Karpas-422 (cell line): ENCODE data around the gene PGA5. TPM values are rescaled to one million over a fixed set of nuclear protein-coding genes. Genes with fewer than 3 reads are reported as not detected.
"Not testable (repeated sequence)": the region's sequence is repeated elsewhere in the genome, so short reads cannot be mapped to it uniquely, and the experiment has no call there.

ENCODE experiments used
- DNase-seq: peaks from one replicate; pipeline ENCODE4 v3.0.0-alpha.2; 2015
- H2AFZ ChIP-seq: fragments of 200-600 bp; sonication (generic); 2 replicates; pipeline ENCODE4 v1.6.1; 2014; ENCODE audit warnings: antibody characterized with exemption, low read length, mixed read lengths
- H3K27ac ChIP-seq: fragments of 200-600 bp; sonication (generic); 2 replicates; pipeline ENCODE4 v1.5.1; 2014; ENCODE audit warnings: mild to moderate bottlenecking, low read length, moderate library complexity
- H3K27me3 ChIP-seq: fragments of 200-600 bp; sonication (generic); 2 replicates; pipeline ENCODE4 v1.6.1; 2014; ENCODE audit warnings: low read length, mixed read lengths
- H3K36me3 ChIP-seq: fragments of 200-600 bp; sonication (generic); 2 replicates; pipeline ENCODE4 v1.6.1; 2014; ENCODE audit warnings: low read length, mixed read lengths; ENCODE audit not compliant: insufficient read depth
- H3K4me1 ChIP-seq: fragments of 200-600 bp; sonication (generic); 2 replicates; pipeline ENCODE4 v1.6.1; 2014; ENCODE audit warnings: mild to moderate bottlenecking, low read length, mixed read lengths
- H3K4me2 ChIP-seq: fragments of 200-600 bp; sonication (generic); 2 replicates; pipeline ENCODE4 v1.6.1; 2014; ENCODE audit warnings: low read length, low read depth, mild to moderate bottlenecking; ENCODE audit not compliant: poor library complexity, severe bottlenecking
- H3K4me3 ChIP-seq: fragments of 200-600 bp; sonication (generic); 2 replicates; pipeline ENCODE4 v1.5.1; 2014; ENCODE audit warnings: mild to moderate bottlenecking, antibody characterized with exemption, low read length, mixed read lengths
- H3K79me2 ChIP-seq: fragments of 200-600 bp; sonication (generic); 2 replicates; pipeline ENCODE4 v1.6.1; 2014; ENCODE audit warnings: mild to moderate bottlenecking, low read length, mixed read lengths
- H3K9ac ChIP-seq: fragments of 200-600 bp; sonication (generic); 2 replicates; pipeline ENCODE4 v1.6.0; 2014; ENCODE audit warnings: low read length
- H3K9me2 ChIP-seq: fragments of 200-600 bp; sonication (generic), shearing (Covaris generic); replicated peaks from 2 replicates; pipeline ENCODE4 v1.6.0; 2014; ENCODE audit warnings: mild to moderate bottlenecking, low read length, moderate library complexity; ENCODE audit not compliant: insufficient read depth
- H3K9me3 ChIP-seq: fragments of 300-700, 200-600 bp; sonication (generic); 2 replicates; pipeline ENCODE4 v1.6.1; 2014; ENCODE audit warnings: low read length, mixed read lengths
- H4K20me1 ChIP-seq: fragments of 200-600 bp; sonication (generic); 2 replicates; pipeline ENCODE4 v1.6.1; 2014; ENCODE audit warnings: mild to moderate bottlenecking, antibody characterized with exemption, low read length, low read depth; ENCODE audit not compliant: insufficient read depth
- total RNA-seq: library from RNA; depleted of rRNA; stranded (reverse); fragments of >200 nt; shearing (Covaris generic); gene quantifications from 2 replicates; pipeline ENCODE4 v1.2.3, GENCODE V29; 2014; ENCODE audit warnings: low replicate concordance; rRNA removed

Gene PGA5
- not detected in 2 replicates for total RNA-seq

- not testable (repeated sequence) for H3K4me1 ChIP-seq, H3K79me2 ChIP-seq, H2AFZ ChIP-seq, H3K27ac ChIP-seq, H3K9me2 ChIP-seq, H4K20me1 ChIP-seq, H3K4me2 ChIP-seq, H3K36me3 ChIP-seq, H3K9me3 ChIP-seq, H3K27me3 ChIP-seq, DNase-seq, H3K9ac ChIP-seq, H3K4me3 ChIP-seq
Observed at GRCh38 chr11:61240875-61241274, at the start of gene PGA5. TSS of gene PGA5 (plus strand) at chr11:61241175. CDS start at chr11:61241227, 52 bp downstream.

GRCh38 chr11:61193596-61193995, 47.4 kb upstream of the PGA5 start:
- no peak overlapping the region for H3K9ac ChIP-seq
- no peaks in the 10 kb centered on the region for H3K36me3 ChIP-seq
- no peaks in the 10 kb centered on the region; the same call in 1 of the 2 replicates for H3K9me3 ChIP-seq
- H3K27me3 ChIP-seq = no peaks in the 10 kb centered on the region
- no peak for DNase-seq
- no peak overlapping the region for H3K4me3 ChIP-seq
- no peak overlapping the region for H3K27ac ChIP-seq
- H3K4me1 ChIP-seq = peaks cover 6% of the 10 kb centered on the region
- no peaks in the 10 kb centered on the region for H4K20me1 ChIP-seq
- no peaks in the 10 kb centered on the region for H3K9me2 ChIP-seq
- no peak overlapping the region for H3K4me2 ChIP-seq
- H2AFZ ChIP-seq = no peak overlapping the region
- H3K79me2 ChIP-seq = no peaks in the 10 kb centered on the region

DNA sequence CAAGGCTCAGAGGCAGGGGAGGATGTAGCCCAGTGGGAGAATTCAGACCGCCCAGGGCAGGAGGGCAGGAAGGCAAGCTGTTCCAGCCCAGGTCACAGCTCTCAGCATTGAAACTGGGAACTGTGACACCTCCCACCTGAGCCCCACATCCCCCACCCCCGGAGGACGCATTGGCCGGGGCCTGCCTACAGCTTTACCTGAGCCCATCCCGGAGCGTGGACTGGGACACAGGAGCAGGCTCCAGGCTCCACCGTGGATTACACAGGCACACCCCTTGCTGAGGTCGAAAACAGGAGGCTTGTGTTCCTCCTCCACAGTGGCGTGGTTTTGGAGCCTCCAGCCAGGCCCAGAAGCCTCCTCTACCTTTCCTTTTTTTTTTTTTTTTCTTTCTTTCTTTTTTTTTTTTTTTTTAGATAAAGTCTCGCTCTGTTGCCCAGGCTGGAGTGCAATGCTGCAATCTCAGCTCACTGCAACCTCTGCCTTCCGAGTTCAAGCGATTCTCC, 46.8 kb upstream of the PGA5 start:
- no peak overlapping the region for H3K27ac ChIP-seq
- H3K9me2 ChIP-seq = no peaks in the 10 kb centered on the region
- no peaks in the 10 kb centered on the region; the same call in 1 of the 2 replicates for H3K9me3 ChIP-seq
- H3K27me3 ChIP-seq = no peaks in the 10 kb centered on the region
- no peak overlapping the region for H3K9ac ChIP-seq
- no peak for DNase-seq
- no peaks in the 10 kb centered on the region for H3K36me3 ChIP-seq
- H3K4me1 ChIP-seq = peaks cover 6% of the 10 kb centered on the region
- no peak overlapping the region for H2AFZ ChIP-seq
- H3K4me3 ChIP-seq = no peak overlapping the region
- H3K79me2 ChIP-seq = no peaks in the 10 kb centered on the region
- no peaks in the 10 kb centered on the region for H4K20me1 ChIP-seq
- no peak overlapping the region for H3K4me2 ChIP-seq

DNA sequence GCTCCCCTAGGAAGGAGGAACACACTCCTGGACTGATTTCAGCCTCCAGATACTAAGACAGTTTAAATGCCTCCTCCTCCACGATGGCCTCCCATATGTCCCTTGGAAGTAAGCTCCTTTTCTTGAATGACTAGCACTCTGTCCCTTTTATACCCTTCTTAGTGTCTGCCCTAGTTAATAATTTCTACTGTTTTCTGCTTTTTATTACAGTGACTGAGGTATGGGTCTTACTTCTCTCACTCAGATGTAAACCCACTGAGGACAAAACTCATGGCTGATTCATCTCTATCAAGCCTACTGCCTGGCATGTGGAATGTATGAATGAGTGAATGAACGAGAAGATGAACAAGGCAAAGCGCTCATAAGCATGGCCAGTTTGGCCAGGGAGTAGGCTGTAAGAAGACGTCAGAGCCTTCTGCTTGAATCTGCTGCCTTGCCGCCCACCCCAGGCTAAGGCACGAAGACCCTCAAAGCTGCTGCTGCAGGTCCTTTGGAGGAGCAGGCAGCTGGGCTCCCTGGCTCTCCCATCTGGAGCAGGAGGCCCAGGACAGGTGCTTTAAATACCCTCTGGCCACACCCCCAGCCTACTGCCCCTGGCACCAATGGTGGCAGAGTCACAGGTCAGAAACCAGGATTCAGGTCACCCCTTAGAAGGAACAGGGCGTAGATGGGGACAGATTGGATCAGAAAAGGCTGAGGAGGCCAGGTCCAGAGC, 45.8 kb upstream of the PGA5 start:
- H3K9me2 ChIP-seq = no peaks in the 10 kb centered on the region
- no peaks in the 10 kb centered on the region; the same call in 1 of the 2 replicates for H3K9me3 ChIP-seq
- no peaks in the 10 kb centered on the region for H4K20me1 ChIP-seq
- H3K9ac ChIP-seq = no peak overlapping the region
- H3K4me3 ChIP-seq = no peak overlapping the region
- H3K79me2 ChIP-seq = no peaks in the 10 kb centered on the region
- peaks cover 6% of the 10 kb centered on the region for H3K4me1 ChIP-seq
- no peak overlapping the region for H3K4me2 ChIP-seq
- no peak overlapping the region for H3K27ac ChIP-seq
- no peaks in the 10 kb centered on the region for H3K27me3 ChIP-seq
- DNase-seq = no peak
- H3K36me3 ChIP-seq = no peaks in the 10 kb centered on the region
- H2AFZ ChIP-seq = no peak overlapping the region; the same call in 1 of the 2 replicates

GRCh38 chr11:61195719-61196118, 45.3 kb upstream of the PGA5 start:
- no peak overlapping the region for H3K4me2 ChIP-seq
- H2AFZ ChIP-seq = no peak overlapping the region
- H3K4me1 ChIP-seq = peaks cover 6% of the 10 kb centered on the region
- no peaks in the 10 kb centered on the region for H3K27me3 ChIP-seq
- H3K79me2 ChIP-seq = no peaks in the 10 kb centered on the region
- H3K9me3 ChIP-seq = no peaks in the 10 kb centered on the region; the same call in 1 of the 2 replicates
- no peak overlapping the region for H3K9ac ChIP-seq
- no peaks in the 10 kb centered on the region for H3K36me3 ChIP-seq
- H4K20me1 ChIP-seq = no peaks in the 10 kb centered on the region
- no peak for DNase-seq
- H3K4me3 ChIP-seq = no peak overlapping the region
- H3K9me2 ChIP-seq = no peaks in the 10 kb centered on the region
- no peak overlapping the region for H3K27ac ChIP-seq

- H3K9me2 ChIP-seq = no peaks in the 10 kb centered on the region
- no peaks in the 10 kb centered on the region for H4K20me1 ChIP-seq
- no peaks in the 10 kb centered on the region for H3K27me3 ChIP-seq
- H3K4me1 ChIP-seq = no peaks in the 10 kb centered on the region
- no peaks in the 10 kb centered on the region for H3K79me2 ChIP-seq
- no peak overlapping the region for H3K27ac ChIP-seq
- H3K4me3 ChIP-seq = no peak overlapping the region
- no peak overlapping the region for H2AFZ ChIP-seq
- no peak overlapping the region for H3K9ac ChIP-seq
- no peaks in the 10 kb centered on the region for H3K36me3 ChIP-seq
- no peak for DNase-seq
- H3K9me3 ChIP-seq = no peaks in the 10 kb centered on the region; the same call in 1 of the 2 replicates
- H3K4me2 ChIP-seq = no peak overlapping the region
Observed at GRCh38 chr11:61198361-61198760, 42.6 kb upstream of the PGA5 start.

- H4K20me1 ChIP-seq = no peaks in the 10 kb centered on the region
Observed at GRCh38 chr11:61198948-61199523, 41.9 kb upstream of the PGA5 start.

DNA sequence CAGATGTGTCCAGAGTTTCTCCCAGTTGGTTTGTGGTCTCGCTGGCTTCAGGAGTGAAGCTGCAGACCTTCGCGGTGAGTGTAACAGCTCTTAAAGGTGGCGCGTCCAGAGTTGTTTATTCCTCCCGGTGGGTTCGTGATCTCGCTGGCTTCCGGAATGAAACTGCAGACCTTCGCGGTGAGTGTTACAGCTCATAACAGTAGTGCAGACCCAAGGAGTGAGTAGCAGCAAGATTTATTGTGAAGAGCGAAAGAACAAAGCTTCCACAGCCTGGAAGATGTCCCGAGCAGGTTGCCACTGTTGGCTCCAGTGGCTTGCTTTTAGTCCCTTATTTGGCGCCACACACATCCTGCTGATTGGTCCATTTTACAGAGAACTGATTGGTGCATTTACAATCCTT, 39.5 kb upstream of the PGA5 start:
- Histone ChIP-seq H3K4me2 (no peak overlapping the region), H3K27me3 (no peaks in the 10 kb centered on the region), H2AFZ (no peak overlapping the region), H3K36me3 (no peaks in the 10 kb centered on the region), H3K4me1 (no peaks in the 10 kb centered on the region), H3K79me2 (no peaks in the 10 kb centered on the region), H3K4me3 (no peak overlapping the region), H3K9me3 (no peaks in the 10 kb centered on the region; the same call in 1 of the 2 replicates), H4K20me1 (no peaks in the 10 kb centered on the region), H3K9me2 (no peaks in the 10 kb centered on the region), H3K27ac (no peak overlapping the region), H3K9ac (no peak overlapping the region)
- DNase-seq = no peak

More at GRCh38 chr11:61198948-61199523, 41.9 kb upstream of the PGA5 start:
- H3K4me1 ChIP-seq = no peaks in the 10 kb centered on the region
- H3K36me3 ChIP-seq = no peaks in the 10 kb centered on the region
- no peaks in the 10 kb centered on the region; the same call in 1 of the 2 replicates for H3K9me3 ChIP-seq
- no peaks in the 10 kb centered on the region for H3K79me2 ChIP-seq
- DNase-seq = no peak
- H3K27ac ChIP-seq = no peak overlapping the region
- H3K27me3 ChIP-seq = no peaks in the 10 kb centered on the region
- H3K9ac ChIP-seq = no peak overlapping the region
- no peak overlapping the region for H3K4me3 ChIP-seq
- H3K4me2 ChIP-seq = no peak overlapping the region
- no peaks in the 10 kb centered on the region for H3K9me2 ChIP-seq
- H2AFZ ChIP-seq = no peak overlapping the region
